ENCODE data around the gene CCNL2. TPM values are rescaled to one million over a fixed set of nuclear protein-coding genes. Genes with fewer than 3 reads are reported as not detected.

CCNL2 gene
- total RNA-seq, 1 experiment from 2014 or later, result 173 TPM

DNA sequence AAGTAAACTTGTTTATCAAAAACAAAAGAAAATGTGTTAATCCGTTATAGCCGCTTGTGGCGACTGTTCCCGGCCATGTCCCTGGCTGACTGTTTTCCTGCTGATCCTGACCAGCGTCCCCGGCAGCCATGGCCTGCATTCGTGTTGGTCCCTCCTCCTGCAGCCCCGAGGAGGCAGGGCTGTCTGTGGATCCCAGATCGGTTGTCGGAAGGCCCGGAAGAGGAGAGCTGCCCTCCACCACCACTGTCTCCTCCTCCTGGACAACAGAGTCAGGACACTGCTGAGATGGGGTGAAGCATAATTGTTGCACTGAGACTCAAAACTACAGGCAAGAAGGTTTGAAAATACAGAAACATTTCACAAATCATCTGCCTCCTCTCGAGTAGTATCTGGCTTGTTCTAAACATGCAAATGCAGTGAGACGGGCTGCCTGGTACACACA is 37.1 kb downstream of the CCNL2 start:
- Histone ChIP-seq H3K9ac (ENCODE audit: extremely low read depth, insufficient read length, low read length) (no peak overlapping the region), H2AFZ (ENCODE audit: low read length) (no peak overlapping the region), H3K4me1 (ENCODE audit: insufficient read depth, low read length) (peaks cover 2% of the 10 kb centered on the region; the same call in 1 of the 2 replicates)

More for the DNA sequence above, 37.1 kb downstream of the CCNL2 start:
- no peak overlapping the region for H4K8ac ChIP-seq (replicated peaks; ENCODE audit: insufficient read length, low read depth, low read length)
- no peak overlapping the region for H4K91ac ChIP-seq (ENCODE audit: insufficient read length, low read depth, low read length)
- no peak overlapping the region for H3K4me2 ChIP-seq (ENCODE audit: insufficient read depth, insufficient read length, low read length)
- no peak overlapping the region for H4K5ac ChIP-seq (ENCODE audit: insufficient read length, low read depth, low read length)
- no peak overlapping the region for H3T11ph ChIP-seq (ENCODE audit: low read length)
- no peaks in the 10 kb centered on the region for H3K27me3 ChIP-seq (ENCODE audit: insufficient read depth, low read length)
- no peak overlapping the region for H2BK12ac ChIP-seq (ENCODE audit: insufficient read length, low read depth, low read length)
- H2BK15ac ChIP-seq (ENCODE audit: low read depth, low read length), result no peak overlapping the region
- H2BK120ac ChIP-seq (ENCODE audit: low read depth, low read length, poor library complexity, severe bottlenecking), result no peak overlapping the region
- peak overlapping the region in 2 of 3 experiments; percentile 70 to 82; a peak in 4 of 7 replicates for H3K27ac Mint-ChIP-seq
- H3K4me1 Mint-ChIP-seq, result peaks cover 22 to 42% of the 10 kb centered on the region in 2 experiments
- H3K56ac ChIP-seq (ENCODE audit: insufficient read length, low read depth, low read length), result no peak overlapping the region
- no peaks in the 10 kb centered on the region for H3K23me2 ChIP-seq (ENCODE audit: insufficient read length, low read depth, low read length, poor library complexity, severe bottlenecking)
- H3K9me3 ChIP-seq (ENCODE audit: control insufficient read depth, low read depth, low read length), result peaks cover 14% of the 10 kb centered on the region
- H3K79me1 ChIP-seq (ENCODE audit: insufficient read depth, low read depth, low read length, poor library complexity, severe bottlenecking), result no peaks in the 10 kb centered on the region
- H3K27ac ChIP-seq (ENCODE audit: insufficient read length, low read depth, low read length), result no peak overlapping the region
- H2BK20ac ChIP-seq (ENCODE audit: low read depth, low read length, poor library complexity, severe bottlenecking), result no peak overlapping the region
- peak overlapping the region in 1 of 2 experiments; percentile 7; a peak in 1 of 5 replicates for H3K4me3 Mint-ChIP-seq
- no peak overlapping the region for H2BK5ac ChIP-seq (ENCODE audit: insufficient read length, low read length)
- H3K36me3 Mint-ChIP-seq (ENCODE audit: insufficient read depth in 1 of 3, low read depth in 3 of 3), result no peaks in the 10 kb centered on the region
- H3K14ac ChIP-seq (ENCODE audit: insufficient read depth, low read length), result no peak overlapping the region
- H3K4ac ChIP-seq (ENCODE audit: low read depth, low read length), result no peak overlapping the region
- no peak overlapping the region for H3K18ac ChIP-seq (ENCODE audit: insufficient read length, low read depth, low read length)
- H3K27me3 Mint-ChIP-seq (ENCODE audit: low read depth), result peaks cover 39% of the 10 kb centered on the region
- no peaks in the 10 kb centered on the region for H3K79me2 ChIP-seq (ENCODE audit: insufficient read depth, low read length)
- DNase-seq, result peak; percentile 61
- no peaks in the 10 kb centered on the region; a peak in 2 of 5 replicates for H3K9me3 Mint-ChIP-seq
- no peaks in the 10 kb centered on the region for H4K20me1 ChIP-seq (ENCODE audit: control insufficient read depth, insufficient read depth, insufficient read length)
- no CpG with 5 or more reads among the region's 13 CpGs for WGBS (ENCODE audit: extremely low coverage, insufficient read length, low lambda C conversion rate)
- TF ChIP-seq CTCF (conservative IDR thresholded peaks at IDR 0.05), result peak; percentile 13; the same call in 1 of the 3 replicates
- no peak overlapping the region for H3K23ac ChIP-seq (ENCODE audit: insufficient read length, low read depth, low read length)
- H2AK5ac ChIP-seq (ENCODE audit: insufficient read length, low read length), result no peak overlapping the region
